Heart left ventricle (tissue), 16 donors: ENCODE results near the gene NSG2. TPM values are rescaled to one million over a fixed set of nuclear protein-coding genes. Genes with fewer than 3 reads are reported as not detected.

ENCODE experiments used
- ATAC-seq, 4 donors: fragments of 200-7000 bp; cut with Tn5 transposase; one replicate each; pipeline ENCODE4 v1.9.1; 2020 to 2022; ENCODE audit warnings: moderate library complexity in 4 of 4, mild to moderate bottlenecking in 3 of 4, moderate number of reproducible peaks in 1 of 4
- DNase-seq, 5 donors: peaks; one replicate each; pipeline ENCODE4 v3.0.0-alpha.2; 2020
- H3K27ac ChIP-seq, 12 donors: fragments of 200-600 bp; sonication (generic) in 4 of 12; one replicate each; pipeline versions ENCODE4 v1.5.0 to v1.8.0; 2016 to 2022; ENCODE audit warnings: mild to moderate bottlenecking in 2 of 12
- H3K27me3 ChIP-seq, 9 donors: fragments of 200-600 bp; sonication (generic) in 2 of 9; one replicate each; pipeline versions ENCODE4 v1.5.1 to v1.8.0; 2016 to 2022; ENCODE audit warnings: mild to moderate bottlenecking in 3 of 9
- H3K36me3 ChIP-seq, 9 donors: fragments of 200-600 bp; sonication (generic) in 2 of 9; one replicate each; pipeline versions ENCODE4 v1.5.0 to v1.8.0; 2018 to 2022; ENCODE audit warnings: mild to moderate bottlenecking in 2 of 9
- H3K4me1 ChIP-seq, 12 donors: fragments of 200-600 bp; sonication (generic) in 4 of 12; one replicate each; pipeline versions ENCODE4 v1.5.0 to v1.8.0; 2016 to 2022; ENCODE audit warnings: mild to moderate bottlenecking in 3 of 12
- H3K4me3 ChIP-seq, 12 donors: fragments of 200-600 bp; sonication (generic) in 4 of 12; one replicate each; pipeline versions ENCODE4 v1.5.0 to v1.8.0; 2017 to 2022; ENCODE audit warnings: mild to moderate bottlenecking in 9 of 12, moderate library complexity in 4 of 12
- H3K9me3 ChIP-seq, 12 donors: fragments of 200-600 bp; sonication (generic) in 4 of 12; one replicate each; pipeline versions ENCODE4 v1.5.0 to v1.8.0; 2016 to 2022; ENCODE audit warnings: mild to moderate bottlenecking in 1 of 12
- CTCF ChIP-seq, 12 donors: fragments of 200-600 bp; sonication (generic) in 4 of 12; IDR thresholded peaks; one replicate each; pipeline versions ENCODE4 v1.5.0 to v1.8.0; 2018 to 2022; ENCODE audit warnings: antibody characterized with exemption in 12 of 12, mild to moderate bottlenecking in 5 of 12
- POLR2A ChIP-seq, 2 donors: fragments of 450-650 bp; IDR thresholded peaks; one replicate each; pipeline ENCODE4 v1.6.1; 2017; ENCODE audit warnings: antibody characterized with exemption in 2 of 2, mild to moderate bottlenecking in 2 of 2, moderate library complexity in 2 of 2
- WGBS, 4 donors: extraction: QIAGEN DNeasy Blood & Tissue Kit in 2 of 4; methylation state at CpG; one replicate each; pipeline versions ENCODE4 v1.1.5 to v1.1.7; 2013 to 2018; 5-methylcytosine and 5-hydroxymethylcytosine counted together
- intact Hi-C, 10 donors: fragments of 100-400 bp; cut with DNase I; formaldehyde crosslinking; loops; one replicate each; pipeline versions ENCODE4 v1.11.1 to v1.14.2; 2022
- polyA plus RNA-seq, 2 donors: library from polyadenylated mRNA; stranded (reverse); fragments of 200-250 nt; gene quantifications; one replicate each; pipeline ENCODE4 v1.2.3, GENCODE V29; 2013
- total RNA-seq, 9 donors: library from RNA; depleted of rRNA in 2 of 9; stranded (reverse); fragments of >200 nt in 2 of 9; fragmentation: NEBNext Ultra II Directional in 3 of 9; extraction: Animal tissue kit (Norgen Biotek cat#: 25700) in 3 of 9; gene quantifications; one replicate each; pipeline versions ENCODE4 v1.1.0 to v1.2.4, GENCODE V29; 2016 to 2023
- donor health status: ischemic (EF 13 %, LVEDD 7.1; RV severe dilation, severe dysfunction).
- donor health status: healthy with polysubstance abuse.
- donor health status: DM: no; HTN: yes; CAD: no.
- donor health status: DM: no; HTN: no; CAD: no.
- donor health status: ischemic (EF 25% LVEDD 6.9; RV normal size, moderate dysfunction).
- donor health status: ischemic (EF 25% LVEDD 5.7; RV mildly dilated, moderate dysfunction).
- donor health status: healthy.
- donor health status: DM: yes; HTN: yes; CAD: no.
- donor health status: ischemic (EF 35%, LVEDD 5.7; RV mildly dilated, moderate dysfunction).
- donor health status: nonischemic (EF 11% LVEDD 7.7; RV severe dilation, severe dysfunction).
- donor health status: DM: yes; HTN: yes; CAD: no.
- donor health status: PGD.
- donor health status: ischemic (EF 29% LVEDD 5.4; RV normal size, mild dysfunction).
- donor health status: nonischemic (EF 23%, LVEDD 6.1; RV moderate dilation, normal function).

The NSG2 gene
- total and polyA plus RNA-seq, 11 donors, result 0.30 to 1.7 (median 0.44) TPM; not detected in 4

- ATAC-seq, result no peak
- no peak for DNase-seq
- WGBS, 4 donors, result 83 to 92% (median 87%) methylated on average over 1 of the region's 1 CpG
- Histone ChIP-seq H3K9me3 (peaks cover 0 to 13% (median 0%) of the 10 kb centered on the region in 12 donors), H3K27me3 (peaks cover 0 to 8% (median 0%) of the 10 kb centered on the region in 9 donors), H3K27ac (no peak overlapping the region), H3K4me3 (no peak overlapping the region), H3K36me3 (no peaks in the 10 kb centered on the region), H3K4me1 (peaks cover 0 to 7% (median 0%) of the 10 kb centered on the region in 12 donors)
- TF ChIP-seq POLR2A (IDR thresholded peaks at IDR 0.05) (no peak), CTCF (IDR thresholded peaks at IDR 0.05) (no peak)
- intact Hi-C loops, result no loop called here
Observed at GRCh38 chr5:174059247-174059646, 13.7 kb downstream of the NSG2 start.

GRCh38 chr5:174063082-174063756 lies 17.7 kb downstream of the NSG2 start:
- no peak overlapping the region for H3K27ac ChIP-seq
- no peaks in the 10 kb centered on the region for H3K36me3 ChIP-seq
- TF ChIP-seq CTCF (IDR thresholded peaks at IDR 0.05) (no peak), POLR2A (IDR thresholded peaks at IDR 0.05) (no peak)
- peaks cover 0 to 14% (median 0%) of the 10 kb centered on the region in 9 donors for H3K27me3 ChIP-seq
- no peak overlapping the region for H3K4me3 ChIP-seq
- peaks cover 0 to 13% (median 0%) of the 10 kb centered on the region in 12 donors for H3K9me3 ChIP-seq
- H3K4me1 ChIP-seq, result no peaks in the 10 kb centered on the region
- ATAC-seq (no peak), DNase-seq (no peak)
- intact Hi-C loops, result no loop called here

GRCh38 chr5:174064171-174064570 lies 18.7 kb downstream of the NSG2 start:
- H3K27ac ChIP-seq, result no peak overlapping the region
- TF ChIP-seq CTCF (IDR thresholded peaks at IDR 0.05) (no peak), POLR2A (IDR thresholded peaks at IDR 0.05) (no peak)
- peaks cover 0 to 14% (median 0%) of the 10 kb centered on the region in 9 donors for H3K27me3 ChIP-seq
- H3K4me1 ChIP-seq, result no peaks in the 10 kb centered on the region
- H3K9me3 ChIP-seq, result peaks cover 0 to 13% (median 0%) of the 10 kb centered on the region in 12 donors
- ATAC-seq, result no peak
- H3K36me3 ChIP-seq, result no peaks in the 10 kb centered on the region
- intact Hi-C loops, result no loop called here
- H3K4me3 ChIP-seq, result no peak overlapping the region
- DNase-seq, result no peak
- WGBS, 4 donors, result 66 to 72% (median 71%) methylated on average over 8 of the region's 8 CpGs

- H3K27me3 ChIP-seq, result peaks cover 0 to 14% (median 0%) of the 10 kb centered on the region in 9 donors
- ATAC-seq (no peak), DNase-seq (no peak)
- no peaks in the 10 kb centered on the region for H3K4me1 ChIP-seq
- H3K36me3 ChIP-seq, result no peaks in the 10 kb centered on the region
- peaks cover 0 to 4% (median 0%) of the 10 kb centered on the region in 12 donors for H3K9me3 ChIP-seq
- WGBS, 4 donors, result 38 to 50% (median 47%) methylated on average over 8 of the region's 8 CpGs
- no peak for TF ChIP-seq CTCF (IDR thresholded peaks at IDR 0.05)
- no peak for TF ChIP-seq POLR2A (IDR thresholded peaks at IDR 0.05)
- H3K27ac ChIP-seq, result no peak overlapping the region
- H3K4me3 ChIP-seq, result no peak overlapping the region
- intact Hi-C loops, result no loop called here
Observed at GRCh38 chr5:174065528-174066197, 20.2 kb downstream of the NSG2 start.
